ENCODE measurements around the gene GRIK1. TPM values are rescaled to one million over a fixed set of nuclear protein-coding genes. Genes with fewer than 3 reads are reported as not detected.

Gene GRIK1
- total RNA-seq, 1 experiment from 2014 or later: not detected

- peaks cover 12% of the 10 kb centered on the region for H3K27me3 Mint-ChIP-seq (ENCODE audit: insufficient read depth, unreplicated experiment)
- H3K27me3 ChIP-seq (replicated peaks; ENCODE audit: control insufficient read depth, insufficient read depth, low read length): no peaks in the 10 kb centered on the region; the same call in 1 of the 2 replicates
- DNase-seq: no peak
- no peaks in the 10 kb centered on the region for H3K4me1 ChIP-seq
- ChIA-PET CTCF (no interaction called here), POLR2A (no interaction called here)
- H3K9me3 Mint-ChIP-seq (ENCODE audit: unreplicated experiment): no peaks in the 10 kb centered on the region
- no peak overlapping the region for H3K4me3 Mint-ChIP-seq (ENCODE audit: unreplicated experiment)
- no TSS peak for BruUV-seq (replicated peaks)
- peaks cover 8% of the 10 kb centered on the region for H3K4me1 Mint-ChIP-seq (ENCODE audit: low read depth, unreplicated experiment)
- H3K4me3 ChIP-seq (ENCODE audit: low read depth, low read length): no peak overlapping the region
- no peak overlapping the region for H3K27ac Mint-ChIP-seq (ENCODE audit: unreplicated experiment)
- TF ChIP-seq, protein P1, sequence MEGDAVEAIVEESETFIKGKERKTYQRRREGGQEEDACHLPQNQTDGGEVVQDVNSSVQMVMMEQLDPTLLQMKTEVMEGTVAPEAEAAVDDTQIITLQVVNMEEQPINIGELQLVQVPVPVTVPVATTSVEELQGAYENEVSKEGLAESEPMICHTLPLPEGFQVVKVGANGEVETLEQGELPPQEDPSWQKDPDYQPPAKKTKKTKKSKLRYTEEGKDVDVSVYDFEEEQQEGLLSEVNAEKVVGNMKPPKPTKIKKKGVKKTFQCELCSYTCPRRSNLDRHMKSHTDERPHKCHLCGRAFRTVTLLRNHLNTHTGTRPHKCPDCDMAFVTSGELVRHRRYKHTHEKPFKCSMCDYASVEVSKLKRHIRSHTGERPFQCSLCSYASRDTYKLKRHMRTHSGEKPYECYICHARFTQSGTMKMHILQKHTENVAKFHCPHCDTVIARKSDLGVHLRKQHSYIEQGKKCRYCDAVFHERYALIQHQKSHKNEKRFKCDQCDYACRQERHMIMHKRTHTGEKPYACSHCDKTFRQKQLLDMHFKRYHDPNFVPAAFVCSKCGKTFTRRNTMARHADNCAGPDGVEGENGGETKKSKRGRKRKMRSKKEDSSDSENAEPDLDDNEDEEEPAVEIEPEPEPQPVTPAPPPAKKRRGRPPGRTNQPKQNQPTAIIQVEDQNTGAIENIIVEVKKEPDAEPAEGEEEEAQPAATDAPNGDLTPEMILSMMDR (IDR thresholded peaks at IDR 0.05; ENCODE audit: insufficient read depth in 1 of 2, low read depth in 1 of 2, low read length in 1 of 2, severe bottlenecking in 1 of 2, unreplicated experiment in 1 of 2): no peak
- intact Hi-C loops (cut with micrococcal nuclease; ENCODE audit: unreplicated experiment): no loop called here
- H3K36me3 ChIP-seq (ENCODE audit: control insufficient read depth, insufficient read depth, low read length): no peaks in the 10 kb centered on the region
- H3K9me3 ChIP-seq: no peaks in the 10 kb centered on the region
- H3K36me3 Mint-ChIP-seq (ENCODE audit: insufficient read depth, unreplicated experiment): no peaks in the 10 kb centered on the region
Measured at GRCh38 chr21:29786496-29787360, 153.1 kb downstream of the GRIK1 start.

DNA sequence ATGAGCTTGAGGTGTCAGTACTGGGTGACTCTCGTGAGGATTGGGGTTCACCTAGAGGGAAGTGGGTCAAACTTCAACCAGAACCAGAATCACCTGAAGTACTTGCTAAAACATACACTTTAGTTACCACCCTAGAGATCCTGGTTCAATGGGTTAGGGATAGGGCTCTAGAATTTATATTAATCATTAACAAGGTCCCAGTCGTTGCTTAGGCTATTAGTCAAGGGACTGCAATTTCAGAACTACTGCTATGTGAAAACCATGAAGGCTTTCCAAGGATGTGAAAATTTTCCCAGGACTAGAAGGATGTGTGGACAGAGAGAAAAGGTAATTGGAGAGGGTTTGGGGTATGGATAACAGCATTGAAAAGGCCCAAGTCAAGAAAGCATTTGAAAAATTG is 162.6 kb downstream of the GRIK1 start:
- no peaks in the 10 kb centered on the region for H3K36me3 ChIP-seq (ENCODE audit: control insufficient read depth, insufficient read depth, low read length)
- no peaks in the 10 kb centered on the region for H3K4me1 ChIP-seq
- Mint-ChIP-seq H3K4me3 (ENCODE audit: unreplicated experiment) (no peak overlapping the region), H3K27me3 (ENCODE audit: insufficient read depth, unreplicated experiment) (peaks cover 21% of the 10 kb centered on the region), H3K4me1 (ENCODE audit: low read depth, unreplicated experiment) (peaks cover 10% of the 10 kb centered on the region), H3K36me3 (ENCODE audit: insufficient read depth, unreplicated experiment) (no peaks in the 10 kb centered on the region), H3K27ac (ENCODE audit: unreplicated experiment) (no peak overlapping the region), H3K9me3 (ENCODE audit: unreplicated experiment) (no peaks in the 10 kb centered on the region)
- ChIA-PET POLR2A (no interaction called here), CTCF (no interaction called here)
- no peaks in the 10 kb centered on the region for H3K9me3 ChIP-seq
- TF ChIP-seq, protein P1 (IDR thresholded peaks at IDR 0.05; ENCODE audit: insufficient read depth in 1 of 2, low read depth in 1 of 2, low read length in 1 of 2, severe bottlenecking in 1 of 2, unreplicated experiment in 1 of 2): no peak
- H3K4me3 ChIP-seq (ENCODE audit: low read depth, low read length): no peak overlapping the region
- H3K27me3 ChIP-seq (replicated peaks; ENCODE audit: control insufficient read depth, insufficient read depth, low read length): no peaks in the 10 kb centered on the region
- intact Hi-C loops (cut with micrococcal nuclease; ENCODE audit: unreplicated experiment): no loop called here
- DNase-seq: no peak
- no TSS peak for BruUV-seq (replicated peaks)

DNA sequence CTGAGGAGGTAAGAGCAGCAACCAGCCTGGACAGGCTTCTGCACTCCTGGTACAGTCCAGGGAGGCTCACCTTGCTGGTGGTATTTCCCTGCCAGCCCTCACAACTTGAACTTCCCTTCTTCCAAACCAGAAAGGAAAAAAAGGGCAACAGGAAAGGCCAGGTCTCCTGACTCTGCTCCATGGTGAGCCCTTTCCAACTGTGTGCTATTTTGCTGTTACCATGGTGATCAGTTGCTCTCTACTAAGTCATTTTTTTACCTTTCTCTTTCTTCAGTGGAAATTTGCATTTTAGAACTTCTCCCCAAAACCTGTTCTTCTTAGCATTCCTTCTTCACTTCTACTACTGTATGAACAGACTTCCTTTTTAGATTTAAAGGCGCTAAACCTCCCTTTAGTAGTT is 164.3 kb downstream of the GRIK1 start:
- Histone ChIP-seq H3K27me3 (replicated peaks; ENCODE audit: control insufficient read depth, insufficient read depth, low read length) (no peaks in the 10 kb centered on the region), H3K36me3 (ENCODE audit: control insufficient read depth, insufficient read depth, low read length) (no peaks in the 10 kb centered on the region), H3K4me1 (no peaks in the 10 kb centered on the region), H3K4me3 (ENCODE audit: low read depth, low read length) (no peak overlapping the region), H3K9me3 (no peaks in the 10 kb centered on the region)
- Mint-ChIP-seq H3K9me3 (ENCODE audit: unreplicated experiment) (no peaks in the 10 kb centered on the region), H3K36me3 (ENCODE audit: insufficient read depth, unreplicated experiment) (no peaks in the 10 kb centered on the region), H3K27me3 (ENCODE audit: insufficient read depth, unreplicated experiment) (peaks cover 24% of the 10 kb centered on the region), H3K4me3 (ENCODE audit: unreplicated experiment) (no peak overlapping the region), H3K4me1 (ENCODE audit: low read depth, unreplicated experiment) (peaks cover 10% of the 10 kb centered on the region), H3K27ac (ENCODE audit: unreplicated experiment) (no peak overlapping the region)
- ChIA-PET CTCF (no interaction called here), POLR2A (no interaction called here)
- no peak for DNase-seq
- TF ChIP-seq, protein P1 (IDR thresholded peaks at IDR 0.05; ENCODE audit: insufficient read depth in 1 of 2, low read depth in 1 of 2, low read length in 1 of 2, severe bottlenecking in 1 of 2, unreplicated experiment in 1 of 2): no peak
- intact Hi-C loops (cut with micrococcal nuclease; ENCODE audit: unreplicated experiment): no loop called here
- BruUV-seq (replicated peaks): no TSS peak

Measured in Caco-2 (cell line).